Activated T-helper 2 cell treated with anti-CD3 and anti-CD28 coated beads, Interferon-gamma antibody, Interleukin-2, Interleukin-4, amounts not matched to agents 10 μg/mL and 5 μg/mL and 100 μg/mL, durations not matched to agents 14 hours and 24 hours and 36 hours (primary cell): ENCODE data around the gene TRAF5. TPM values are rescaled to one million over a fixed set of nuclear protein-coding genes. Genes with fewer than 3 reads are reported as not detected.
"Not testable (repeated sequence)": the region's sequence is repeated elsewhere in the genome, so short reads cannot be mapped to it uniquely, and the experiment has no call there.

Source experiments
- DNase-seq: peaks from one replicate; pipeline ENCODE4 v3.0.0; 2021; ENCODE audit warnings: low spot score
- H3K27ac Mint-ChIP-seq: one replicate; pipeline ENCODE4 v1.8.0; 2021; ENCODE audit warnings: mixed read lengths
- H3K27me3 Mint-ChIP-seq: one replicate; pipeline ENCODE4 v1.8.0; 2021; ENCODE audit warnings: low read depth, mixed read lengths
- H3K36me3 Mint-ChIP-seq: one replicate; pipeline ENCODE4 v1.8.0; 2021; ENCODE audit warnings: low read depth, mixed read lengths
- H3K4me1 Mint-ChIP-seq: one replicate; pipeline ENCODE4 v1.8.0; 2021; ENCODE audit warnings: low read depth, mixed read lengths
- H3K4me3 Mint-ChIP-seq: one replicate; pipeline ENCODE4 v1.8.0; 2021; ENCODE audit warnings: low read depth, mild to moderate bottlenecking, moderate library complexity, mixed read lengths
- H3K9me3 Mint-ChIP-seq: one replicate; pipeline ENCODE4 v1.8.0; 2021; ENCODE audit warnings: mixed read lengths
- intact Hi-C: fragments of 100-400 bp; cut with micrococcal nuclease; formaldehyde crosslinking; loops from one replicate; pipeline ENCODE4 v1.15.1; 2023
- total RNA-seq: library from RNA; stranded (reverse); gene quantifications from 2 replicates; pipeline ENCODE4 v1.2.3, GENCODE V29; 2022

The TRAF5 gene
- total RNA-seq, 1 donor from 2014 or later: 63.8 TPM

- intact Hi-C loops: no loop called here
- peaks cover 11% of the 10 kb centered on the region for H3K36me3 Mint-ChIP-seq
- DNase-seq: no peak
- no peaks in the 10 kb centered on the region for H3K27me3 Mint-ChIP-seq
- no peaks in the 10 kb centered on the region for H3K9me3 Mint-ChIP-seq
- H3K4me3 Mint-ChIP-seq: no peak overlapping the region
- no peak overlapping the region for H3K27ac Mint-ChIP-seq
- peaks cover 34% of the 10 kb centered on the region for H3K4me1 Mint-ChIP-seq
Measured at GRCh38 chr1:211318576-211319280, 7.9 kb upstream of the TRAF5 start.

GRCh38 chr1:211319892-211320291 lies 6.7 kb upstream of the TRAF5 start:
- no peak overlapping the region for H3K27ac Mint-ChIP-seq
- DNase-seq: no peak
- peaks cover 4% of the 10 kb centered on the region for H3K36me3 Mint-ChIP-seq
- H3K27me3 Mint-ChIP-seq: no peaks in the 10 kb centered on the region
- intact Hi-C loops: loop anchor here (5.0 kb wide), 1 partner anchor 257 kb away; the partner anchor contains the start of gene SLC30A1
- peaks cover 40% of the 10 kb centered on the region for H3K4me1 Mint-ChIP-seq
- H3K4me3 Mint-ChIP-seq: no peak overlapping the region
- no peaks in the 10 kb centered on the region for H3K9me3 Mint-ChIP-seq

- H3K4me3 Mint-ChIP-seq: no peak overlapping the region
- no peaks in the 10 kb centered on the region for H3K27me3 Mint-ChIP-seq
- no peaks in the 10 kb centered on the region for H3K9me3 Mint-ChIP-seq
- H3K4me1 Mint-ChIP-seq: peaks cover 48% of the 10 kb centered on the region
- no peak for DNase-seq
- intact Hi-C loops: loop anchor here (5.0 kb wide), 1 partner anchor 256 kb away; the partner anchor contains the start of gene SLC30A1
- peak overlapping the region; percentile 14 for H3K27ac Mint-ChIP-seq
- H3K36me3 Mint-ChIP-seq: peaks cover 4% of the 10 kb centered on the region
Measured at GRCh38 chr1:211320980-211321379, 5.7 kb upstream of the TRAF5 start.

- not testable (repeated sequence) for H3K9me3 Mint-ChIP-seq, H3K27me3 Mint-ChIP-seq, H3K4me3 Mint-ChIP-seq, H3K36me3 Mint-ChIP-seq, DNase-seq
- Mint-ChIP-seq H3K27ac (peak overlapping the region; percentile 74), H3K4me1 (peaks cover 52% of the 10 kb centered on the region)
- intact Hi-C loops: loop anchor here (2.0 to 5.0 kb wide), 4 partner anchors 25 to 875 kb away; partner anchors contain the start of gene SLC30A1
Measured at GRCh38 chr1:211321646-211322045, 5.0 kb upstream of the TRAF5 start.

GRCh38 chr1:211323156-211324063 lies 3.2 kb upstream of the TRAF5 start:
- no peaks in the 10 kb centered on the region for H3K9me3 Mint-ChIP-seq
- intact Hi-C loops: loop anchor here (1.0 to 5.0 kb wide), 11 partner anchors 18 to 877 kb away; partner anchors contain the start of genes RCOR3 and SLC30A1
- peak overlapping the region; percentile 74 for H3K27ac Mint-ChIP-seq
- H3K4me3 Mint-ChIP-seq: no peak overlapping the region
- peaks cover 57% of the 10 kb centered on the region for H3K4me1 Mint-ChIP-seq
- H3K27me3 Mint-ChIP-seq: no peaks in the 10 kb centered on the region
- peak; percentile 59 for DNase-seq
- H3K36me3 Mint-ChIP-seq: peaks cover 13% of the 10 kb centered on the region

GRCh38 chr1:211324992-211325775 lies 1.4 kb upstream of the TRAF5 start:
- Mint-ChIP-seq H3K4me3 (peak overlapping the region; percentile 87), H3K27ac (peak overlapping the region; percentile 96), H3K27me3 (no peaks in the 10 kb centered on the region), H3K9me3 (no peaks in the 10 kb centered on the region), H3K36me3 (peaks cover 23% of the 10 kb centered on the region), H3K4me1 (peaks cover 69% of the 10 kb centered on the region)
- DNase-seq: no peak
- intact Hi-C loops: loop anchor here (1.0 to 5.0 kb wide), 3 partner anchors 252 to 507 kb away; partner anchors contain the start of genes LPGAT1 and SLC30A1

GRCh38 chr1:211326140-211326527 lies 499 bp upstream of the TRAF5 start:
- H3K27ac Mint-ChIP-seq: peak overlapping the region; percentile 96
- peaks cover 74% of the 10 kb centered on the region for H3K4me1 Mint-ChIP-seq
- peak overlapping the region; percentile 87 for H3K4me3 Mint-ChIP-seq

GRCh38 chr1:211327346-211327921 lies 801 bp downstream of the TRAF5 start:
- no peaks in the 10 kb centered on the region for H3K9me3 Mint-ChIP-seq
- H3K27ac Mint-ChIP-seq: peak overlapping the region; percentile 93
- intact Hi-C loops: loop anchor here (5.0 kb wide), 1 partner anchor 505 kb away; the partner anchor contains the start of gene LPGAT1
- peak; percentile 34 for DNase-seq
- H3K4me1 Mint-ChIP-seq: peaks cover 74% of the 10 kb centered on the region
- H3K4me3 Mint-ChIP-seq: peak overlapping the region; percentile 92
- peaks cover 39% of the 10 kb centered on the region for H3K36me3 Mint-ChIP-seq
- no peaks in the 10 kb centered on the region for H3K27me3 Mint-ChIP-seq

More at GRCh38 chr1:211326140-211326527, 499 bp upstream of the TRAF5 start:
- H3K36me3 Mint-ChIP-seq: peaks cover 33% of the 10 kb centered on the region
- no peaks in the 10 kb centered on the region for H3K9me3 Mint-ChIP-seq
- no peaks in the 10 kb centered on the region for H3K27me3 Mint-ChIP-seq
- intact Hi-C loops: loop anchor here (5.0 kb wide), 1 partner anchor 506 kb away; the partner anchor contains the start of gene LPGAT1
- no peak for DNase-seq

- DNase-seq: no peak
- H3K27ac Mint-ChIP-seq: peak overlapping the region; percentile 93
- intact Hi-C loops: loop anchor here (5.0 kb wide), 1 partner anchor 504 kb away; the partner anchor contains the start of gene LPGAT1
- peaks cover 73% of the 10 kb centered on the region for H3K4me1 Mint-ChIP-seq
- H3K4me3 Mint-ChIP-seq: peak overlapping the region; percentile 92
- no peaks in the 10 kb centered on the region for H3K27me3 Mint-ChIP-seq
- peaks cover 43% of the 10 kb centered on the region for H3K36me3 Mint-ChIP-seq
- no peaks in the 10 kb centered on the region for H3K9me3 Mint-ChIP-seq
Measured at GRCh38 chr1:211328084-211328694, 1.6 kb downstream of the TRAF5 start.

GRCh38 chr1:211328866-211329475 lies 2.3 kb downstream of the TRAF5 start:
- Mint-ChIP-seq H3K4me3 (peak overlapping the region; percentile 92), H3K36me3 (peaks cover 43% of the 10 kb centered on the region), H3K27ac (peak overlapping the region; percentile 35), H3K4me1 (peaks cover 70% of the 10 kb centered on the region), H3K9me3 (no peaks in the 10 kb centered on the region), H3K27me3 (no peaks in the 10 kb centered on the region)
- intact Hi-C loops: loop anchor here (5.0 kb wide), 1 partner anchor 503 kb away; the partner anchor contains the start of gene LPGAT1
- no peak for DNase-seq

GRCh38 chr1:211329764-211330201 lies 3.1 kb downstream of the TRAF5 start:
- DNase-seq: no peak
- peaks cover 44% of the 10 kb centered on the region for H3K36me3 Mint-ChIP-seq
- peak overlapping the region; percentile 24 for H3K27ac Mint-ChIP-seq
- peak overlapping the region; percentile 92 for H3K4me3 Mint-ChIP-seq
- intact Hi-C loops: loop anchor here (5.0 kb wide), 1 partner anchor 503 kb away; the partner anchor contains the start of gene LPGAT1
- peaks cover 70% of the 10 kb centered on the region for H3K4me1 Mint-ChIP-seq
- no peaks in the 10 kb centered on the region for H3K9me3 Mint-ChIP-seq
- H3K27me3 Mint-ChIP-seq: no peaks in the 10 kb centered on the region
